HepG2 (cell line): Measurements from ENCODE around the gene CACHD1. TPM values are rescaled to one million over a fixed set of nuclear protein-coding genes. Genes with fewer than 3 reads are reported as not detected.

ENCODE experiments used
- ATAC-seq: fragments of 200-7000 bp; cut with Tn5 transposase; 3 replicates; pipeline ENCODE4 v1.9.1; 2020; ENCODE audit warnings: mild to moderate bottlenecking, moderate library complexity
- BruUV-seq: library from RNA; stranded (reverse); fragments of 400-500 nt; replicated peaks from 2 replicates; lab custom pipeline; 2021; lab: Mats Ljungman, UMichigan
- CTCF ChIA-PET: fragments of 300-600 bp; formaldehyde crosslinking; extraction: SDS; loops from one replicate; lab custom pipeline; 2021; ENCODE audit warnings: low total read pairs, inconsistent platforms, low intra/inter-chr PET ratio; lab: Yijun Ruan, JAX
- POLR2A ChIA-PET: fragments of 350-600 bp; sonication (Branson Sonifier 250); formaldehyde crosslinking; loops from one replicate; lab custom pipeline; 2020; ENCODE audit warnings: antibody characterized with exemption, inconsistent platforms; lab: Yijun Ruan, JAX
- DNase-seq: peaks from one replicate; pipeline ENCODE4 v3.0.0-alpha.2; 2015; ENCODE audit warnings: low spot score
- FAIRE-seq: peaks from 3 replicates; lab custom pipeline; 2011; peaks lifted over from hg19 to GRCh38; lab: Jason Lieb, UNC
- H2AFZ ChIP-seq: one replicate; pipeline ENCODE4 v1.6.1; 2011; ENCODE audit warnings: low read length, inconsistent platforms
- H3K27ac ChIP-seq: fragments of 300-600 bp; 3 replicates; pipeline ENCODE4 v1.8.0; 2011; ENCODE audit warnings: mixed run types, mild to moderate bottlenecking, mixed read lengths, low read length, inconsistent platforms; ENCODE audit not compliant: insufficient read depth; ENCODE audit errors: extremely low read length
- H3K27me3 ChIP-seq, 2 experiments: fragments of 200-600 bp in 1 of 2; 2 replicates in 1 of 2; 3 replicates in 1 of 2; pipeline versions ENCODE4 v1.6.0 to v1.8.0; 2011; ENCODE audit warnings: low read length in 2 of 2, mild to moderate bottlenecking in 2 of 2, moderate library complexity in 2 of 2, inconsistent platforms in 1 of 2; ENCODE audit not compliant: insufficient read depth in 2 of 2, control insufficient read depth in 1 of 2
- H3K36me3 ChIP-seq, 2 experiments: fragments of 200-600 bp in 1 of 2; replicated peaks in 1 of 2; 2 replicates in 1 of 2; 3 replicates in 1 of 2; pipeline versions ENCODE4 v1.5.1 to v1.8.0; 2011; ENCODE audit warnings: low read length in 2 of 2, inconsistent platforms in 1 of 2; ENCODE audit not compliant: insufficient read depth in 2 of 2, control insufficient read depth in 1 of 2
- H3K4me1 ChIP-seq: 2 replicates; pipeline ENCODE4 v1.5.1; 2012; ENCODE audit warnings: low read length, inconsistent platforms; ENCODE audit not compliant: insufficient read depth
- H3K4me2 ChIP-seq: 2 replicates; pipeline ENCODE4 v1.6.0; 2011; ENCODE audit warnings: low read depth, low read length, inconsistent platforms
- H3K4me3 ChIP-seq, 3 experiments: fragments of 200-600 bp in 1 of 3; sonication (generic), shearing (Covaris generic) in 1 of 3; replicated peaks in 1 of 3; 2 replicates each; pipeline ENCODE4 v1.5.1; 2011 to 2016; ENCODE audit warnings: low read length in 3 of 3, inconsistent platforms in 2 of 3, low read depth in 2 of 3, mild to moderate bottlenecking in 2 of 3, control low read depth in 1 of 3, mixed read lengths in 1 of 3; ENCODE audit not compliant: insufficient read depth in 1 of 3
- H3K79me2 ChIP-seq: one replicate; pipeline ENCODE4 v1.6.1; 2011; ENCODE audit warnings: low read length, inconsistent platforms; ENCODE audit not compliant: insufficient read depth
- H3K9ac ChIP-seq: 2 replicates; pipeline ENCODE4 v1.6.0; 2011; ENCODE audit warnings: mild to moderate bottlenecking, low read depth, low read length, inconsistent platforms; ENCODE audit not compliant: insufficient read depth
- H3K9me3 ChIP-seq: 2 replicates; pipeline ENCODE4 v1.5.1; 2012; ENCODE audit warnings: mild to moderate bottlenecking, low read length
- H4K20me1 ChIP-seq: 2 replicates; pipeline ENCODE4 v1.6.0; 2011; ENCODE audit warnings: inconsistent platforms, mild to moderate bottlenecking, low read length, moderate library complexity; ENCODE audit not compliant: insufficient read depth
- ATF7-NPFF ChIP-seq: sonication (generic); formaldehyde crosslinking; IDR thresholded peaks from 2 replicates; pipeline ENCODE4 v1.8.1; 2023; ENCODE audit warnings: mild to moderate bottlenecking, low read depth, missing genetic modification reagents, moderate library complexity
- DR1 ChIP-seq: sonication (generic); formaldehyde crosslinking; IDR thresholded peaks from 2 replicates; pipeline ENCODE4 v1.8.0; 2021; ENCODE audit warnings: mild to moderate bottlenecking, missing genetic modification reagents, inconsistent platforms
- DRAP1 ChIP-seq: IDR thresholded peaks from 2 replicates; pipeline ENCODE4 v1.6.1; 2016; ENCODE audit warnings: missing genetic modification reagents, missing compliant biosample characterization
- GPN1 ChIP-seq: sonication (generic); formaldehyde crosslinking; IDR thresholded peaks from 2 replicates; pipeline ENCODE4 v1.5.1; 2020; ENCODE audit warnings: missing genetic modification reagents, borderline replicate concordance
- HIVEP1 ChIP-seq: sonication (generic); formaldehyde crosslinking; IDR thresholded peaks from 2 replicates; pipeline ENCODE4 v1.4.0; 2020; ENCODE audit warnings: mild to moderate bottlenecking, missing genetic modification reagents
- MEF2D ChIP-seq: sonication (generic); formaldehyde crosslinking; IDR thresholded peaks from 2 replicates; pipeline ENCODE4 v1.5.1; 2020; ENCODE audit warnings: mild to moderate bottlenecking, missing genetic modification reagents
- NAIF1 ChIP-seq: sonication (generic); formaldehyde crosslinking; IDR thresholded peaks from 2 replicates; pipeline ENCODE4 v1.5.0; 2020; ENCODE audit warnings: mild to moderate bottlenecking, missing genetic modification reagents, borderline replicate concordance
- SIX4 ChIP-seq: sonication (generic); formaldehyde crosslinking; IDR thresholded peaks from 2 replicates; pipeline ENCODE4 v1.4.0; 2020; ENCODE audit warnings: missing genetic modification reagents
- SNAI1 ChIP-seq: sonication (generic); formaldehyde crosslinking; IDR thresholded peaks from 2 replicates; pipeline ENCODE4 v1.5.0; 2020; ENCODE audit warnings: mild to moderate bottlenecking, missing genetic modification reagents, borderline replicate concordance
- TARDBP ChIP-seq: sonication (generic); formaldehyde crosslinking; IDR thresholded peaks from 2 replicates; pipeline ENCODE4 v1.8.0; 2022; ENCODE audit warnings: mild to moderate bottlenecking, missing genetic modification reagents
- ZC3H4 ChIP-seq: sonication (generic); formaldehyde crosslinking; IDR thresholded peaks from 2 replicates; pipeline ENCODE4 v1.4.0; 2020; ENCODE audit warnings: missing genetic modification reagents, borderline replicate concordance
- ZFP62 ChIP-seq: sonication (generic); formaldehyde crosslinking; IDR thresholded peaks from 2 replicates; pipeline ENCODE4 v1.4.0; 2020; ENCODE audit warnings: missing genetic modification reagents
- ZMAT3 ChIP-seq: sonication (generic); formaldehyde crosslinking; conservative IDR thresholded peaks from 2 replicates; pipeline ENCODE4 v1.7.0; 2021; ENCODE audit warnings: missing genetic modification reagents
- ZNF569 ChIP-seq: sonication (generic); formaldehyde crosslinking; IDR thresholded peaks from 2 replicates; pipeline ENCODE4 v1.5.0; 2020; ENCODE audit warnings: mild to moderate bottlenecking, missing genetic modification reagents, moderate library complexity, borderline replicate concordance
- ZNF766 ChIP-seq: sonication (generic); formaldehyde crosslinking; IDR thresholded peaks from 2 replicates; pipeline ENCODE4 v1.5.0; 2020; ENCODE audit warnings: missing genetic modification reagents, borderline replicate concordance
- WGBS: methylation state at CpG from one replicate; pipeline ENCODE4 v1.1.6; 2017; ENCODE audit warnings: low lambda C conversion rate; 5-methylcytosine and 5-hydroxymethylcytosine counted together
- in situ Hi-C: cut with HindIII; loops from 2 replicates; pipeline ENCODE4 v1.10.0; 2017; ENCODE audit warnings: low pct_unique_long_range_greater_than_20kb; ENCODE audit not compliant: extremely low pct_ligation_motif_present
- intact Hi-C: fragments of 100-400 bp; cut with micrococcal nuclease; formaldehyde crosslinking; loops from one replicate; pipeline ENCODE4 v1.10.0; 2022; ENCODE audit not compliant: unreplicated experiment
- polyA plus RNA-seq, 8 experiments: library from polyadenylated mRNA; depleted of rRNA in 3 of 8; stranded (reverse) in 7 of 8; unstranded in 1 of 8; fragments of >200 nt; fragmentation: Illumina TruSeq in 4 of 8; extraction: Trizol in 4 of 8; gene quantifications; 2 replicates each; pipeline versions ENCODE4 v1.2.1 to v1.2.3, GENCODE V29; 2011 to 2016; ENCODE audit warnings: low read depth in 4 of 8, missing spikeins in 1 of 8, mixed read lengths in 1 of 8; ENCODE audit not compliant: insufficient read depth in 1 of 8
- total RNA-seq, 5 experiments: library from RNA; depleted of rRNA; stranded (reverse); fragments of >200 nt; fragmentation: Illumina TruSeq; extraction: Trizol; gene quantifications; 2 replicates each; pipeline ENCODE4 v1.2.3, GENCODE V29; 2016; ENCODE audit warnings: low read depth in 1 of 5
- TF ChIP-seq, protein P1 (sequence below): sonication (generic); formaldehyde crosslinking; IDR thresholded peaks from 2 replicates; pipeline ENCODE4 v1.4.0; 2020; ENCODE audit warnings: mild to moderate bottlenecking, missing genetic modification reagents

The CACHD1 gene
- total and polyA plus RNA-seq, 2 of the 13 experiments (the other 11 are each of a cell fraction or from before 2014, with no cell fraction given) = 0.11 TPM; not detected in 1

- DNase-seq (no peak), FAIRE-seq (no peak), ATAC-seq (no peak)
- H2AFZ ChIP-seq = no peak overlapping the region
- no peak overlapping the region for H3K9ac ChIP-seq
- no peaks in the 10 kb centered on the region for H3K79me2 ChIP-seq
- TF ChIP-seq, protein P1, sequence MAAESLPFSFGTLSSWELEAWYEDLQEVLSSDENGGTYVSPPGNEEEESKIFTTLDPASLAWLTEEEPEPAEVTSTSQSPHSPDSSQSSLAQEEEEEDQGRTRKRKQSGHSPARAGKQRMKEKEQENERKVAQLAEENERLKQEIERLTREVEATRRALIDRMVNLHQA (CRISPR knock-in tag) = no peak
- TF ChIP-seq ZNF766 (CRISPR knock-in tag) = no peak
- no peak for TF ChIP-seq ZFP62
- TF ChIP-seq ATF7-NPFF (CRISPR knock-in tag) = no peak
- TF ChIP-seq GPN1 (CRISPR knock-in tag) = no peak
- TF ChIP-seq MEF2D (CRISPR knock-in tag) = no peak
- no peak for TF ChIP-seq NAIF1 (CRISPR knock-in tag)
- no peak for TF ChIP-seq HIVEP1 (CRISPR knock-in tag)
- TF ChIP-seq TARDBP (CRISPR knock-in tag) = no peak
- TF ChIP-seq DR1 = no peak
- no peak for TF ChIP-seq DRAP1 (CRISPR knock-in tag)
- no peak for TF ChIP-seq ZMAT3 (CRISPR knock-in tag)
- no peak for TF ChIP-seq ZNF569 (CRISPR knock-in tag)
- TF ChIP-seq SIX4 (CRISPR knock-in tag) = no peak
- no peak for TF ChIP-seq ZC3H4
- no peak for TF ChIP-seq SNAI1 (CRISPR knock-in tag)
- no peak overlapping the region for H3K27ac ChIP-seq
- BruUV-seq = no TSS peak
- H4K20me1 ChIP-seq = no peaks in the 10 kb centered on the region
- intact Hi-C loops (no loop called here), in situ Hi-C loops (no loop called here)
- peaks cover 15% of the 10 kb centered on the region for H3K4me1 ChIP-seq
- ChIA-PET POLR2A (no interaction called here), CTCF (no interaction called here)
- no peaks in the 10 kb centered on the region for H3K9me3 ChIP-seq
- H3K27me3 ChIP-seq = peaks cover 2 to 46% of the 10 kb centered on the region in 2 experiments; a peak in 3 of 5 replicates
- no peak overlapping the region for H3K4me3 ChIP-seq
- 3% methylated on average over 8 of the region's 8 CpGs for WGBS
- no peak overlapping the region for H3K4me2 ChIP-seq
- no peaks in the 10 kb centered on the region for H3K36me3 ChIP-seq
Observed at GRCh38 chr1:64598100-64598571, 128.2 kb downstream of the CACHD1 start.
